Vagina (tissue), 2 donors: ENCODE results near the gene CALN1.

Source experiments
- POLR2A ChIP-seq, 2 donors: fragments of 450-650 bp; IDR thresholded peaks; one replicate each; pipeline ENCODE4 v1.6.1; 2017; ENCODE audit warnings: antibody characterized with exemption in 2 of 2, mild to moderate bottlenecking in 2 of 2, moderate library complexity in 2 of 2
- POLR2AphosphoS5 ChIP-seq, 2 donors: sonication (generic); formaldehyde crosslinking; IDR thresholded peaks; one replicate each; pipeline ENCODE4 v1.9.0; 2017; ENCODE audit warnings: antibody characterized with exemption in 2 of 2, mild to moderate bottlenecking in 2 of 2, low read depth in 1 of 2; ENCODE audit not compliant: insufficient read depth in 1 of 2
- TF ChIP-seq, protein P1 (sequence below), 3 experiments: fragments of 450-650 bp in 2 of 3; fragments of 200-600 bp in 1 of 3; sonication (generic) in 1 of 3; IDR thresholded peaks; one replicate each; pipeline ENCODE4 v1.5.1; 2017 to 2019; ENCODE audit warnings: antibody characterized with exemption in 3 of 3, mild to moderate bottlenecking in 2 of 3, moderate library complexity in 2 of 3

GRCh38 chr7:72266771-72267170 lies 145.4 kb downstream of the CALN1 start:
- TF ChIP-seq POLR2A (IDR thresholded peaks at IDR 0.05) = no peak
- TF ChIP-seq, protein P1, sequence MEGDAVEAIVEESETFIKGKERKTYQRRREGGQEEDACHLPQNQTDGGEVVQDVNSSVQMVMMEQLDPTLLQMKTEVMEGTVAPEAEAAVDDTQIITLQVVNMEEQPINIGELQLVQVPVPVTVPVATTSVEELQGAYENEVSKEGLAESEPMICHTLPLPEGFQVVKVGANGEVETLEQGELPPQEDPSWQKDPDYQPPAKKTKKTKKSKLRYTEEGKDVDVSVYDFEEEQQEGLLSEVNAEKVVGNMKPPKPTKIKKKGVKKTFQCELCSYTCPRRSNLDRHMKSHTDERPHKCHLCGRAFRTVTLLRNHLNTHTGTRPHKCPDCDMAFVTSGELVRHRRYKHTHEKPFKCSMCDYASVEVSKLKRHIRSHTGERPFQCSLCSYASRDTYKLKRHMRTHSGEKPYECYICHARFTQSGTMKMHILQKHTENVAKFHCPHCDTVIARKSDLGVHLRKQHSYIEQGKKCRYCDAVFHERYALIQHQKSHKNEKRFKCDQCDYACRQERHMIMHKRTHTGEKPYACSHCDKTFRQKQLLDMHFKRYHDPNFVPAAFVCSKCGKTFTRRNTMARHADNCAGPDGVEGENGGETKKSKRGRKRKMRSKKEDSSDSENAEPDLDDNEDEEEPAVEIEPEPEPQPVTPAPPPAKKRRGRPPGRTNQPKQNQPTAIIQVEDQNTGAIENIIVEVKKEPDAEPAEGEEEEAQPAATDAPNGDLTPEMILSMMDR (IDR thresholded peaks at IDR 0.05) = no peak
- no peak for TF ChIP-seq POLR2AphosphoS5 (IDR thresholded peaks at IDR 0.05; ENCODE audit: insufficient read depth in 1 of 2, low read depth in 1 of 2)
